ENCODE data around the gene HDLBP. TPM values are rescaled to one million over a fixed set of nuclear protein-coding genes. Genes with fewer than 3 reads are reported as not detected.
"Not testable (repeated sequence)": the region's sequence is repeated elsewhere in the genome, so short reads cannot be mapped to it uniquely, and the experiment has no call there.

The HDLBP gene
- total and polyA plus RNA-seq, 3 donors from 2014 or later = 600 to 790 (median 648) TPM

GRCh38 chr2:241300000-241300399, 15.5 kb downstream of the HDLBP start:
- Histone ChIP-seq H3K27me3 (no peaks in the 10 kb centered on the region), H3K9me3 (no peaks in the 10 kb centered on the region), H3K27ac (no peak overlapping the region), H3K4me1 (peaks cover 15% of the 10 kb centered on the region), H3K36me3 (ENCODE audit: low read depth, missing control alignments) (no peaks in the 10 kb centered on the region), H3K4me3 (no peak overlapping the region)
- intact Hi-C loops (cut with DNase I; ENCODE audit: low total_unique reads) = no loop called here
- TF ChIP-seq, protein P1, sequence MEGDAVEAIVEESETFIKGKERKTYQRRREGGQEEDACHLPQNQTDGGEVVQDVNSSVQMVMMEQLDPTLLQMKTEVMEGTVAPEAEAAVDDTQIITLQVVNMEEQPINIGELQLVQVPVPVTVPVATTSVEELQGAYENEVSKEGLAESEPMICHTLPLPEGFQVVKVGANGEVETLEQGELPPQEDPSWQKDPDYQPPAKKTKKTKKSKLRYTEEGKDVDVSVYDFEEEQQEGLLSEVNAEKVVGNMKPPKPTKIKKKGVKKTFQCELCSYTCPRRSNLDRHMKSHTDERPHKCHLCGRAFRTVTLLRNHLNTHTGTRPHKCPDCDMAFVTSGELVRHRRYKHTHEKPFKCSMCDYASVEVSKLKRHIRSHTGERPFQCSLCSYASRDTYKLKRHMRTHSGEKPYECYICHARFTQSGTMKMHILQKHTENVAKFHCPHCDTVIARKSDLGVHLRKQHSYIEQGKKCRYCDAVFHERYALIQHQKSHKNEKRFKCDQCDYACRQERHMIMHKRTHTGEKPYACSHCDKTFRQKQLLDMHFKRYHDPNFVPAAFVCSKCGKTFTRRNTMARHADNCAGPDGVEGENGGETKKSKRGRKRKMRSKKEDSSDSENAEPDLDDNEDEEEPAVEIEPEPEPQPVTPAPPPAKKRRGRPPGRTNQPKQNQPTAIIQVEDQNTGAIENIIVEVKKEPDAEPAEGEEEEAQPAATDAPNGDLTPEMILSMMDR (IDR thresholded peaks at IDR 0.05) = no peak
- no peak for TF ChIP-seq POLR2A (IDR thresholded peaks at IDR 0.05)
- no peak for DNase-seq
- 88 to 92% methylated on average over 12 of the region's 12 CpGs for WGBS, 2 donors

GRCh38 chr2:241298673-241299072, 16.8 kb downstream of the HDLBP start:
- intact Hi-C loops (cut with DNase I; ENCODE audit: low total_unique reads) = no loop called here
- Histone ChIP-seq H3K4me3 (no peak overlapping the region), H3K27me3 (no peaks in the 10 kb centered on the region), H3K9me3 (no peaks in the 10 kb centered on the region), H3K4me1 (peaks cover 15% of the 10 kb centered on the region), H3K36me3 (ENCODE audit: low read depth, missing control alignments) (no peaks in the 10 kb centered on the region), H3K27ac (no peak overlapping the region)
- 91 to 94% methylated on average over 5 of the region's 5 CpGs for whole genome bisulfite sequencing, 2 donors
- no peak for DNase-seq
- no peak for TF ChIP-seq POLR2A (IDR thresholded peaks at IDR 0.05)
- TF ChIP-seq, protein P1 (IDR thresholded peaks at IDR 0.05) = no peak

GRCh38 chr2:241296767-241297166, 18.7 kb downstream of the HDLBP start:
- no peaks in the 10 kb centered on the region for H3K36me3 ChIP-seq (ENCODE audit: low read depth, missing control alignments)
- H3K27ac ChIP-seq = no peak overlapping the region
- intact Hi-C loops (cut with DNase I; ENCODE audit: low total_unique reads) = no loop called here
- WGBS, 2 donors = 95 to 97% methylated on average over 8 of the region's 8 CpGs
- H3K4me3 ChIP-seq = no peak overlapping the region
- no peak for DNase-seq
- TF ChIP-seq POLR2A (IDR thresholded peaks at IDR 0.05) = no peak
- TF ChIP-seq, protein P1 (IDR thresholded peaks at IDR 0.05) = no peak
- peaks cover 6% of the 10 kb centered on the region for H3K4me1 ChIP-seq
- no peaks in the 10 kb centered on the region for H3K27me3 ChIP-seq
- no peaks in the 10 kb centered on the region for H3K9me3 ChIP-seq

GRCh38 chr2:241295326-241296095, 20.0 kb downstream of the HDLBP start:
- Histone ChIP-seq H3K9me3 (no peaks in the 10 kb centered on the region), H3K4me3 (no peak overlapping the region), H3K36me3 (ENCODE audit: low read depth, missing control alignments) (no peaks in the 10 kb centered on the region), H3K27me3 (no peaks in the 10 kb centered on the region), H3K4me1 (peaks cover 6% of the 10 kb centered on the region), H3K27ac (no peak overlapping the region)
- WGBS, 2 donors = 76 to 80% methylated on average over 7 of the region's 7 CpGs
- TF ChIP-seq POLR2A (IDR thresholded peaks at IDR 0.05) = no peak
- TF ChIP-seq, protein P1 (IDR thresholded peaks at IDR 0.05) = no peak
- intact Hi-C loops (cut with DNase I; ENCODE audit: low total_unique reads) = no loop called here
- no peak for DNase-seq

GRCh38 chr2:241293378-241293797, 22.1 kb downstream of the HDLBP start:
- H3K36me3 ChIP-seq (ENCODE audit: low read depth, missing control alignments); H3K9me3 ChIP-seq; H3K27ac ChIP-seq; H3K4me1 ChIP-seq; H3K4me3 ChIP-seq; intact Hi-C loops (cut with DNase I; ENCODE audit: low total_unique reads); H3K27me3 ChIP-seq: not testable (repeated sequence)
- peak; percentile 52 for DNase-seq
- WGBS, 2 donors = 65 to 73% methylated on average over 7 of the region's 7 CpGs

Measured in testis (tissue), 3 donors.